Measurements from ENCODE around the gene TAF1B.

Gene TAF1B

GRCh38 chr2:9941996-9942390 lies 98.7 kb downstream of the TAF1B start:
- Mint-ChIP-seq H3K36me3 (ENCODE audit: low read depth) (no peaks in the 10 kb centered on the region), H3K4me3 (no peak overlapping the region), H3K4me1 (ENCODE audit: low read depth) (no peaks in the 10 kb centered on the region), H3K27me3 (ENCODE audit: low read depth) (peaks cover 26% of the 10 kb centered on the region), H3K27ac (no peak overlapping the region), H3K9me3 (no peaks in the 10 kb centered on the region)

DNA sequence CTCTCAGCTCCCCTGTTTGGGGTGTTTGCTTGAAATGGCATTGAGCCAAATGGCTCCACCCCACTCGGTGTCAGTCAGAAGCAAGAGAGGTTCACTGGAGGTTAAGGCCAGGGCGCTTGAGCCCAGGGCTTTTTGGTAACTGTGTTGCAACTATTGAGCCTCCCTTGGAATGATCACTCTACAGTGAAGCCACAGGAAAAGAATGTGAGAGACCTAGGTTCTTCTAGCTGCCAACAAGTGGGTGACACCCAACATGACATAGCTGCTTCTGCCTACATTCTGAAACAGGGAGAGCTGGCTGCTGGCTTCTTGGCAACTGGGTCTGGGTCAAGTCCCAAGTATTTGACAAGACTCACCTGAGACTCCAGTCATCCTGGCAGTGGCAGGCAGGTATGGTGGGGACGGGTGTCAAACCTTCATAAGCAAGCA lies 101.1 kb downstream of the TAF1B start:
- H3K27me3 Mint-ChIP-seq (ENCODE audit: low read depth) = peaks cover 41% of the 10 kb centered on the region

DNA sequence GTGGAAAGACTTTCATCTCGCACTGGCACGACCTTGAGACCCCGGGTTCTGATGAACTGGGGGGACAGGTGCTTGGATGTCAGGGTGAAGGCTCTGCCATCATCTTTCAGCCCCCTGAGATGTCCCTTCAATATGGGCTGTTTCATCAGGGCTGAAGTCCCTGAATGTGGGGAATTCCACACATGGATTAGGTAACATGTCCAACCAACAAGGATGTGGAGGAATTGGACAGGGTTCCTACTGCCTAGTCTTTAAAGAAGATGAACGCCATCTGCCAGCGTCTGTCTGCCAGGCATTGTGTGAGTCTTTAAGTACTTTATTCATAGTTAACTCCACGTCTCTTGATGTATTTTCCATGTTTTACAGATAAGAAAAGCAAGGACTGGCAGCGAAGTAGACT lies 102.3 kb downstream of the TAF1B start:
- H3K36me3 Mint-ChIP-seq (ENCODE audit: low read depth) = peaks cover 3% of the 10 kb centered on the region
- H3K27ac Mint-ChIP-seq = no peak overlapping the region
- H3K27me3 Mint-ChIP-seq (ENCODE audit: low read depth) = peaks cover 53% of the 10 kb centered on the region
- no peak overlapping the region for H3K4me3 Mint-ChIP-seq
- no peaks in the 10 kb centered on the region for H3K9me3 Mint-ChIP-seq
- peaks cover 2% of the 10 kb centered on the region for H3K4me1 Mint-ChIP-seq (ENCODE audit: low read depth)

More for the DNA sequence above, 101.1 kb downstream of the TAF1B start:
- Mint-ChIP-seq H3K27ac (no peak overlapping the region), H3K4me3 (no peak overlapping the region), H3K4me1 (ENCODE audit: low read depth) (no peaks in the 10 kb centered on the region), H3K36me3 (ENCODE audit: low read depth) (no peaks in the 10 kb centered on the region), H3K9me3 (no peaks in the 10 kb centered on the region)

DNA sequence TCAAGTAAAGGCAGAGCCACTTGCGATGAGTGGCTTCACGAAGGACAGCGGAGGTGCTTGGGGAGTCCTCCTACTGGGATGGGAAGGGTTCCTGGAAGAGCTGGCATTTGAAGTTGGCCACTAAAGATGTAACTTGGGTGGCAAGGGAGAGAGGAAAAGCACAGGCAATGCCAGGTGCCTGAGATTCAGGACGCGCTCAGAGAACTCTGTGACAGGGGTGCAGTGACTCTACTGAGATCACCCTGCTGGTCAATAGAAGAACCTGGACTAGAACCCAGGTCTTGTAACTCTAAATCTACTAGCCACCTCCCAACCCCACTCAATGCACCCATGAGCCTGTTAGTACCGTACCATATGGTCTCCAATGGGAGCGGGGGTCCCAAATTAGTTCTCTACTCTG lies 102.8 kb downstream of the TAF1B start:
- Mint-ChIP-seq H3K9me3 (no peaks in the 10 kb centered on the region), H3K27me3 (ENCODE audit: low read depth) (peaks cover 55% of the 10 kb centered on the region), H3K36me3 (ENCODE audit: low read depth) (peaks cover 3% of the 10 kb centered on the region), H3K27ac (no peak overlapping the region), H3K4me1 (ENCODE audit: low read depth) (peaks cover 3% of the 10 kb centered on the region), H3K4me3 (no peak overlapping the region)

DNA sequence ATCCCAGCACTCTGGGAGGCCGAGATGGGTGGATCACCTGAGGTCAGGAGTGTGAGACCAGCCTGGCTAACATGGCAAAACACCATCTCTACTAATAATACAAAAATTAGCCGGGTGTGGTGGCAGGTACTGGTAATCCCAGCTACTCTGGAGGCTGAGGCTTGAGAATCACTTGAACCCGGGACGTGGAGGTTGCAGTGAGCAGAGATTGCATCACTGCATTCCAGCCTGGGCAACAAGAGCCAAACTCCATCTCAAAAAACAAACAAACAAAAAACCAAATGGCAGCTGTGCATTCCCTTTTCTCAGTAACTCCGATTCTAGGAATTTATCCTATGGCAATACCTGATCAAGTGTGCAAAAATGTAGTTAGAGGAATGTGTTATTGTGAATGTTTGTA lies 103.5 kb downstream of the TAF1B start:
- Mint-ChIP-seq H3K27me3 (ENCODE audit: low read depth) (peaks cover 55% of the 10 kb centered on the region), H3K4me3 (no peak overlapping the region), H3K4me1 (ENCODE audit: low read depth) (peaks cover 3% of the 10 kb centered on the region), H3K27ac (no peak overlapping the region), H3K36me3 (ENCODE audit: low read depth) (peaks cover 3% of the 10 kb centered on the region), H3K9me3 (no peaks in the 10 kb centered on the region)

DNA sequence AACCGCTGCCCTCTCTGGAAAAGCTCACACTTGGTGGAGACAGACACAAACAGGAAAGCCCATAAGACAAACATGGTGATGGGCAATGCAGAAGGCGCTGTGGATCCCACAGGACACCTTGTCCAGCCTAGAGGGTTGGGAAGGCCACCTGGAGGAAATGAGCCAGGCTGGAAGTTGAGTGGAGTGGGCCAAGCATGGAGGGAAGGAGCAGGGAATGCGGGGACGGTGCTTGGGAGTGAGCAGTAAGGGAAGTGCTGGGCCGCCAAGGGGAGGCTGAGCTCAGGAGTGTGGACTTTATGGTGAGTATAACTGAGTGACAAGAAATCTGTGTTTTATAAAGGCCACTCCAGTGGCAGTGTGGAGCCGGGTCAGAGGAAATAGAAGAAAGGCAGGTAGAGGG lies 105.4 kb downstream of the TAF1B start:
- Mint-ChIP-seq H3K9me3 (no peaks in the 10 kb centered on the region), H3K27ac (no peak overlapping the region), H3K4me1 (ENCODE audit: low read depth) (peaks cover 7% of the 10 kb centered on the region), H3K4me3 (peak overlapping the region; percentile 11), H3K27me3 (ENCODE audit: low read depth) (peaks cover 65% of the 10 kb centered on the region), H3K36me3 (ENCODE audit: low read depth) (peaks cover 3% of the 10 kb centered on the region)

DNA sequence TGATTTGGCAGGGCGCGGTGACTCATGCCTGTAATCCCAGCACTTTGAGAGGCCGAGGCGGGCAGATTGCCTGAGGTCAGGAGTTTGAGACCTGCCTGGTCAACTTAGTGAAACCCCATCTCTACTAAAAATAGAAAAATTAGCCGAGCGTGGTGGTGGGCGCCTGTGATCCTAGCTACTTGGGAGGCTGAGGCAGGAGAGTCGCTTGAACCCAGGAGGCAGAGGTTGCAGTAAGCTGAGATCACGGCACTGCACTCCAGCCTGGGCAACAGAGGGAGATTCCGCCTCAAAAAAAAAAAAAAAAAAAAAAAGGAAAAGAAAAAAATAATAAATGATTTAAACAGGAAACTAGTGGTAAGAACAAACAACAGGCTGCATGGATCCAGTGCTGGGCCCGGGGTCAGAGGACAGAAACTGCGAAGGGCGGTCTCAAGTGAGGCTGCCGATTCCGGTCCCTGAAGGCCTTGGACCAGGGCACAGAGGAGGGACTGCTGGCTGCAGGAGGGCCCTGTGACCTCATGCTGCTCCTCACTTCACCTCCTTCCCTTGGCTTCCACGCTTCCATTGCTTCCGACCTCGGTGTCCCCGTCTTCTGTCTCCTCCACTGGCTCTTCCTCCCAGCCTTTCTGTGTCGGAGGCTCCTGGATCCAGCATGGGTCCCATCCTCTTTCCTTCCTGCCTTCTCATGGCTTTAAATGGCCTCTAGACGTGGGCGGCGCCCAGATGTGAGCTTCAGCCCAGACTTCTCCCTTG lies 106.1 kb downstream of the TAF1B start:
- Mint-ChIP-seq H3K9me3 (no peaks in the 10 kb centered on the region), H3K4me3 (peak overlapping the region; percentile 86), H3K27ac (no peak overlapping the region), H3K36me3 (ENCODE audit: low read depth) (peaks cover 3% of the 10 kb centered on the region), H3K4me1 (ENCODE audit: low read depth) (peaks cover 7% of the 10 kb centered on the region), H3K27me3 (ENCODE audit: low read depth) (peaks cover 68% of the 10 kb centered on the region)

DNA sequence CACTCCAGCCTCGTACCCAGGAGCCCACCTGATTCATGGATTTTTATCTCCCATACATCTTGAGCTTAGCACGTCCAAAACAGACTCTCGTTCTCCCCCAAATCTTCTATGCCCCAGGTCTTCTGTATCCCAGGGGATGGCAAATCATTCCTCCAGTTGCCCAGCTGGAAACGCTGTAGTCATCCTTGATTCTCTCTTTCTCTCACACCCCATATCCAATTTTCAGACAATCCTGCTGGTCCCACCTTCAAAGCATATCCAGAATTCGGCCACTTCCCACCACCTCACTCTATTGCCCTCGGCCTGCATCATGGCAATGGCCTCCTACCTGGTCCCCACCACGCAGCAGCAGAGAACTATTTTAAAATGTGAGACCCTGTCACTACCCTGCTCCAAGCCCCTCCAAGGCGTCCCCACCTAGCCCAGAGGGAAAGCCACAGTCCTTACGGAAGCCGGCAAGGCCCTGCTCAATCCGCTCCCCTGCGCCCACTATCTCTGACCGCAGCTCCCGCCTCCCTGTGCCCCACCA lies 106.8 kb downstream of the TAF1B start:
- Mint-ChIP-seq H3K27me3 (ENCODE audit: low read depth) (peaks cover 66% of the 10 kb centered on the region), H3K4me3 (peak overlapping the region; percentile 86), H3K36me3 (ENCODE audit: low read depth) (peaks cover 3% of the 10 kb centered on the region), H3K4me1 (ENCODE audit: low read depth) (peaks cover 7% of the 10 kb centered on the region), H3K9me3 (no peaks in the 10 kb centered on the region), H3K27ac (no peak overlapping the region)

DNA sequence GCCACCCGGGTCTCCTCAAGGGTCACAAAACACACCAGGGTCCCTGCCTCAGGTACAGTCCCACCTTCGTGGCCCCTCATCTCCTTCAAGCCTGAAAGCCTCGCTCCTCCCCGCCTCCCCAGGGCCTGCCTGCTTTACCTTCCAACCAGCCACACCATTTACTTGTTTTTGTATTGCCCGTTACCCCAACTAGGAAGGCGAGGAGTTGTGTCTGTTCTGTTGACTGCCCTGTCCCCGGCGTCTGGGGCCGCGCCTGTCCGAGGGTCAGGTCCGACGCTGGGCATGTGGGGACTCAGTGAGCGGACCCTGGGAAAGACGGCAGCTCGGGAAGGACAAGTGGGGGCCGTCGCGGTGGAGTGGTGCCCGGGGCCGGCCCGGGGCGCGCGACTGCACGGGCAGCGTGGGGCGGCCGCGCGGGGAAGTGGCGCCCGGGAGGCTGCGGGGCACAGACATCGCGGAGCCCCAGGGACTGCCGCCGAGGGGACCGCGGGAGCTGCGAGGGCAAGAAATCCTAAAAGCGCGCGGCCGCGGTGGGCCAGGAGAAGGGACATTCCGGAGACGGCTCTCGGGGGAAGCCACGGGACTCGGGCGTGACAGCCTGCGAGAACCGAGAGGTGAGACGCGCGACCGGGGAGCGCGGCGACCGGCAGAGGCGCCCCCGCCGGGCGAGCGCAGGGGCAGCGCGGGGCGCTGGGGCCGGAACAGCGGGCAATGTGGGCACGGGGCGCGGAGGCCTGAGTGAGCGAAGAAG lies 107.4 kb downstream of the TAF1B start:
- Mint-ChIP-seq H3K36me3 (ENCODE audit: low read depth) (peaks cover 3% of the 10 kb centered on the region), H3K4me1 (ENCODE audit: low read depth) (peaks cover 7% of the 10 kb centered on the region), H3K27me3 (ENCODE audit: low read depth) (peaks cover 60% of the 10 kb centered on the region), H3K27ac (peak overlapping the region; percentile 69), H3K4me3 (peak overlapping the region; percentile 86), H3K9me3 (no peaks in the 10 kb centered on the region)

DNA sequence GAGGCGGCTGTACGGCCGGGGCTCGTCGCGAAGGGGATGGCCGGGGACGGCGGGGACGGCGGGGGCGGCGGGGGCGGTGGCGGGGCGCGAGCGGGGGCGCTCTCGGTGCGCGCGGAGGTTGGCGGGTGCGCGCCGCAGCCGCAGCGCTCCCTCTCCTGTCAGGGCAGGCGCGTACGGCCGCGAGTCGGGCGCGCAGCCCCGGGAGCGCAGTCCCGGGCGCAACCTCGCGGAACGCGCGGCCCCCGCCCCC lies 107.9 kb downstream of the TAF1B start:
- peak overlapping the region; percentile 86 for H3K4me3 Mint-ChIP-seq
- peaks cover 55% of the 10 kb centered on the region for H3K27me3 Mint-ChIP-seq (ENCODE audit: low read depth)
- no peaks in the 10 kb centered on the region for H3K9me3 Mint-ChIP-seq
- peaks cover 7% of the 10 kb centered on the region for H3K4me1 Mint-ChIP-seq (ENCODE audit: low read depth)
- peaks cover 3% of the 10 kb centered on the region for H3K36me3 Mint-ChIP-seq (ENCODE audit: low read depth)
- H3K27ac Mint-ChIP-seq = no peak overlapping the region

DNA sequence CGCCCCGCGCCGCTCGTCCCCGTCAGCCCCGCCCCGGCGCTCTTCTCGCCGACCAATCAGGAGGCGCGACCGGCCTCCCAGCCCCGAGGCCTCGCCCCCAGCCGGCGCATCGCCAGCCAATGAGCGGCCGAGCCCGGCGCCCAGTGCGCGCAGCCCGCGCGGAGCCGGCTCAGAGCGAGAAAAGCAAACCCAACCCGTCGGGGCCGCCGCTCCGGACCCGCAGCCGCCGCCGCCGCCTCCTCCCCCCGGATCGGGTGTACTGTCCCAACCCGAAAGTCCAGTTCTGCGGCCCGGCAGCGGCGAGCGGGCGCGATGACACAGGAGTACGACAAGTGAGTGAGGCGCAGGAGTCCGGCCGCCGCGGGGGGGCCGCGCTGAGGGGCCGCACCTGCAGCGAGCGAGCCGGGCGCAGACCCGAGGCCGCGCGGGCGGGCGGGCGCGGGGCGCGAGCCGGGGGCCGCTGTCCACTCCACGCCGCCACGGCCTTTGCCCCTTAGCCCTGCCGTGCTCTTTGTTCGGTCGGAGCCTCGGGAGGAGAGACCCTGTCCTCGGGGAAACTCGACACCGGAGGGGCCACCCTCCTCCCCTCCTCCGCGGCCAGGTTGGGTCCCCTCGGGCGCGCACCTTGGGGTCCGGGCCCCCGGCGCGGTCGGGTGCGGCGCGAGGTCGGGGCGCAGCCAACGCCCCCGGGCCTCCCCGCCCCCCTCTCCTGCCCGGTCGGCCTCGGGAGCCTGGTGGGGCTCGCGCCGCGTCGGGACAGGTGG lies 108.4 kb downstream of the TAF1B start, which contains the start of gene GRHL1:
GRHL1 (plus strand) TSS at position 172 of the 764 bp plus-strand sequence; CDS start at position 313, 141 bp downstream.
- Mint-ChIP-seq H3K36me3 (ENCODE audit: low read depth) (peaks cover 3% of the 10 kb centered on the region), H3K4me1 (ENCODE audit: low read depth) (peaks cover 7% of the 10 kb centered on the region), H3K27me3 (ENCODE audit: low read depth) (peaks cover 55% of the 10 kb centered on the region), H3K9me3 (no peaks in the 10 kb centered on the region), H3K27ac (peak within 1 kb of the TSS; percentile 69), H3K4me3 (peak within 1 kb of the TSS; percentile 86)

- Mint-ChIP-seq H3K27ac (no peak overlapping the region), H3K9me3 (no peaks in the 10 kb centered on the region), H3K4me1 (ENCODE audit: low read depth) (peaks cover 7% of the 10 kb centered on the region), H3K4me3 (peak overlapping the region; percentile 66), H3K36me3 (ENCODE audit: low read depth) (peaks cover 3% of the 10 kb centered on the region), H3K27me3 (ENCODE audit: low read depth) (peaks cover 52% of the 10 kb centered on the region)
Measured at GRCh38 chr2:9952286-9952737, 109.0 kb downstream of the TAF1B start.

DNA sequence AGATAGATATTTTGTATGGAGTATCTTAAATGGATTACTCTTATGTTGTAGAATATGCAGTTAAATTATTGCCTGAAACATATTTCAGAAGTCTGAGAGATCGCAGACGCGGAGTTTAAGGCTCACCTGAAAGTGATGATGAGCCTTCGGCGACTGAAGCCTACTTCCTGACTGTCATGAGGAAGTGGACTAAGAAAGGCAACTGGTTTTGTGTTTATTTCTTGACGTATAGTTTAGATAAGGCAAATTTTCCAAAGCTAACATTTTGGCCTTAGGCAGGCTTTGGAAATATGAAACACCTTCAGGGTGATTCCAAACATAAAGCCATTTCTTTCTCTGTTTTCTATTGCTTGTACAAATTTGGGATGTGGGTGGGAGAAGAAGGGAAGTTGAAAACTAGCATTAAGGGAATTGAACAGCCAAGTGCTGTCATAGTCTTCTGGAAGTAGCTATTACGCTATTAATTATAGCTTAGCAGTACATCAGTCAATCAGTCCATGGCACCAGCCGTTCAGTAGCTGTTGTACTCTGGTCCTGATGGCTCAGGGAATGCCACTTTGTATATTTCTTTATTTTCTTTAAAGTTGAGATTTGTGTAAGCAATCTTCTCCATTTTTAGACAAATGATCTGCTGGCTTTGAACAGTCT lies 109.7 kb downstream of the TAF1B start:
- H3K36me3 Mint-ChIP-seq (ENCODE audit: low read depth) = peaks cover 3% of the 10 kb centered on the region
- peaks cover 57% of the 10 kb centered on the region for H3K27me3 Mint-ChIP-seq (ENCODE audit: low read depth)
- peak overlapping the region; percentile 22 for H3K4me3 Mint-ChIP-seq
- H3K27ac Mint-ChIP-seq = no peak overlapping the region
- H3K4me1 Mint-ChIP-seq (ENCODE audit: low read depth) = peaks cover 7% of the 10 kb centered on the region
- no peaks in the 10 kb centered on the region for H3K9me3 Mint-ChIP-seq

DNA sequence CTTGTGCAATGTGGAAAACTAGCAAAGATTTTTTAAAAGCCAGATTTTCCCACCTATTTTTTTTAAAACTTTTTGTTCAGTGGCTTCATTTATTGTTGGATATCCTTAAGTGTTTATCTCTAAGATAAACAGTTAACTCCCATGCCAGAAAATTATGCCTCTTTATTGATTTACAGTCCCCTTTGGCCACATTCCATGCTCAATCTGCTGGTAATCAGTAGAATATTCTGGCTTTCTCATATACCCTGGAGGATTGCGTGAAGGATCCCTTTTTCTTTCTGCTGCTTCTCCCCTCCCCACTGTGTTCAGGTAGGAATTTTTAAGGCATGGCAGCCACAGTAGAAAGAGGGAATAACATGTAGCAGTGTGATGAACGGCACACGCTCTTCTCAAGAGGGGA lies 110.9 kb downstream of the TAF1B start:
- peaks cover 51% of the 10 kb centered on the region for H3K27me3 Mint-ChIP-seq (ENCODE audit: low read depth)
- H3K36me3 Mint-ChIP-seq (ENCODE audit: low read depth) = peaks cover 3% of the 10 kb centered on the region
- H3K4me3 Mint-ChIP-seq = no peak overlapping the region
- H3K4me1 Mint-ChIP-seq (ENCODE audit: low read depth) = peaks cover 7% of the 10 kb centered on the region
- no peaks in the 10 kb centered on the region for H3K9me3 Mint-ChIP-seq
- no peak overlapping the region for H3K27ac Mint-ChIP-seq

All from T-helper 1 cell treated with Interleukin-12 subunit alpha and Interleukin-12 subunit beta and Interleukin-4 antibody, amounts not matched to agents 30 μg/mL and 1 μg/mL, for 36 hours (primary cell).